Caco-2 (cell line): ENCODE results near the gene KCNV2. TPM values are rescaled to one million over a fixed set of nuclear protein-coding genes. Genes with fewer than 3 reads are reported as not detected.

Source experiments
- BruUV-seq: library from RNA; stranded (reverse); fragments of 400-500 nt; replicated peaks from 2 replicates; lab custom pipeline; 2021; lab: Mats Ljungman, UMichigan
- CTCF ChIA-PET: fragments of 300-600 bp; sonication (Branson Sonifier 250); formaldehyde crosslinking; loops from one replicate; lab custom pipeline; 2022; ENCODE audit warnings: antibody characterized with exemption; lab: Charles Lee
- POLR2A ChIA-PET: fragments of 300-600 bp; sonication (Branson Sonifier 250); formaldehyde crosslinking; loops from one replicate; lab custom pipeline; 2022; ENCODE audit warnings: antibody characterized with exemption; lab: Charles Lee
- DNase-seq, 2 experiments: peaks; one replicate each; pipeline versions ENCODE4 v3.0.0 to v3.0.0-alpha.2; 2020 to 2022
- H3K27me3 ChIP-seq: replicated peaks from 2 replicates; pipeline ENCODE4 v1.6.0; 2011; ENCODE audit warnings: low read length; ENCODE audit not compliant: control insufficient read depth, insufficient read depth
- H3K36me3 ChIP-seq: 2 replicates; pipeline ENCODE4 v1.5.1; 2011; ENCODE audit warnings: low read length; ENCODE audit not compliant: control insufficient read depth, insufficient read depth
- H3K4me1 ChIP-seq: fragments of 250-450 bp; sonication (Bioruptor Pico); 2 replicates; pipeline ENCODE4 v1.5.1; 2020; ENCODE audit warnings: mild to moderate bottlenecking
- H3K4me3 ChIP-seq: 2 replicates; pipeline ENCODE4 v1.5.1; 2011; ENCODE audit warnings: low read depth, mild to moderate bottlenecking, control low read depth, low read length
- H3K9me3 ChIP-seq: fragments of 250-450 bp; sonication (Bioruptor Pico); 2 replicates; pipeline ENCODE4 v1.5.1; 2020; ENCODE audit warnings: mild to moderate bottlenecking, moderate library complexity
- H3K27ac Mint-ChIP-seq: one replicate; pipeline ENCODE4 v1.8.0; 2022; ENCODE audit warnings: mixed read lengths; ENCODE audit not compliant: unreplicated experiment
- H3K27me3 Mint-ChIP-seq: one replicate; pipeline ENCODE4 v1.8.0; 2022; ENCODE audit warnings: mixed read lengths; ENCODE audit not compliant: insufficient read depth, unreplicated experiment
- H3K36me3 Mint-ChIP-seq: one replicate; pipeline ENCODE4 v1.8.0; 2022; ENCODE audit warnings: mild to moderate bottlenecking, mixed read lengths; ENCODE audit not compliant: insufficient read depth, unreplicated experiment
- H3K4me1 Mint-ChIP-seq: one replicate; pipeline ENCODE4 v1.8.0; 2022; ENCODE audit warnings: low read depth, mixed read lengths; ENCODE audit not compliant: unreplicated experiment
- H3K4me3 Mint-ChIP-seq: one replicate; pipeline ENCODE4 v1.8.0; 2022; ENCODE audit warnings: mild to moderate bottlenecking, moderate library complexity, mixed read lengths; ENCODE audit not compliant: unreplicated experiment
- H3K9me3 Mint-ChIP-seq: one replicate; pipeline ENCODE4 v1.8.0; 2022; ENCODE audit warnings: mixed read lengths; ENCODE audit not compliant: unreplicated experiment
- intact Hi-C: fragments of 100-400 bp; cut with micrococcal nuclease; formaldehyde crosslinking; loops from one replicate; pipeline ENCODE4 v1.10.0; 2022; ENCODE audit not compliant: unreplicated experiment
- total RNA-seq: library from RNA; stranded (reverse); gene quantifications from 2 replicates; pipeline ENCODE4 v1.2.3, GENCODE V29; 2022
- TF ChIP-seq, protein P1 (sequence below), 2 experiments: fragments of 200-600 bp in 1 of 2; IDR thresholded peaks; 1 replicate in 1 of 2; 2 replicates in 1 of 2; pipeline versions ENCODE4 v1.5.1 to v1.8.0; 2011 to 2022; ENCODE audit warnings: antibody characterized with exemption in 1 of 2, control low read depth in 1 of 2, inconsistent platforms in 1 of 2, low read depth in 1 of 2, low read length in 1 of 2, mild to moderate bottlenecking in 1 of 2, moderate library complexity in 1 of 2; ENCODE audit not compliant: insufficient read depth in 1 of 2, severe bottlenecking in 1 of 2, unreplicated experiment in 1 of 2

KCNV2 gene
- total RNA-seq, 1 experiment from 2014 or later, result not detected

DNA sequence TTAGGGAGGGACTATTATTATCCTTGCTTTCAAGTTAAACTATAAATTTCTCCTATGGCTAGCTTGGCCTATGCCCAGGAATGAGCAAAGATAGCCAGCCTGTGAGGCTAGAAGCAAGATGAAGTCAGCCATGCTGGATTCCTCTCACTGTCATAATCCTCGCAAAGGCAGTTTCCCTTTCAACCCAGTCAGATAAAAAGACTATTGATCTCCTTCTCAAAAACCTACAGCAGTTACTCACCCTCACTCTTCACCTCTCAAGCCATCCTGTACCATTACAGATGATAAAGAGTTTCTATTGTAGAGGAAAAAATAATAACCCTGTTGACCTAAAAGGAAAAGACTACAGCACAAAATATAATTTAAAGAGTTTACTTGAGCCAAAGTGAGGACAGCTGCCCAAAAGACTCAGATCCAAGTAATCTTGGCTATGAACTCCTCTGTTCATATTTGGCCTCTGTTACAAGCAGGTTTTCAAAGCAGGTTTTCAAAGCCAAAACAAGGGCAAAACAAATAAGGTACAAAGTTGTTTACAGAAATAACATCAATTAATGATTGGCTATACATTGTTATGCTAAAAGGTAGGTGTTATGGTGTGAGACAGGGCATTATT, 41.7 kb downstream of the KCNV2 start:
- H3K36me3 ChIP-seq, result no peaks in the 10 kb centered on the region
- no peak for DNase-seq
- ChIA-PET POLR2A (no interaction called here), CTCF (no interaction called here)
- intact Hi-C loops, result no loop called here
- peaks cover 17% of the 10 kb centered on the region for H3K36me3 Mint-ChIP-seq
- no peaks in the 10 kb centered on the region for H3K9me3 Mint-ChIP-seq
- TF ChIP-seq, protein P1, sequence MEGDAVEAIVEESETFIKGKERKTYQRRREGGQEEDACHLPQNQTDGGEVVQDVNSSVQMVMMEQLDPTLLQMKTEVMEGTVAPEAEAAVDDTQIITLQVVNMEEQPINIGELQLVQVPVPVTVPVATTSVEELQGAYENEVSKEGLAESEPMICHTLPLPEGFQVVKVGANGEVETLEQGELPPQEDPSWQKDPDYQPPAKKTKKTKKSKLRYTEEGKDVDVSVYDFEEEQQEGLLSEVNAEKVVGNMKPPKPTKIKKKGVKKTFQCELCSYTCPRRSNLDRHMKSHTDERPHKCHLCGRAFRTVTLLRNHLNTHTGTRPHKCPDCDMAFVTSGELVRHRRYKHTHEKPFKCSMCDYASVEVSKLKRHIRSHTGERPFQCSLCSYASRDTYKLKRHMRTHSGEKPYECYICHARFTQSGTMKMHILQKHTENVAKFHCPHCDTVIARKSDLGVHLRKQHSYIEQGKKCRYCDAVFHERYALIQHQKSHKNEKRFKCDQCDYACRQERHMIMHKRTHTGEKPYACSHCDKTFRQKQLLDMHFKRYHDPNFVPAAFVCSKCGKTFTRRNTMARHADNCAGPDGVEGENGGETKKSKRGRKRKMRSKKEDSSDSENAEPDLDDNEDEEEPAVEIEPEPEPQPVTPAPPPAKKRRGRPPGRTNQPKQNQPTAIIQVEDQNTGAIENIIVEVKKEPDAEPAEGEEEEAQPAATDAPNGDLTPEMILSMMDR (IDR thresholded peaks at IDR 0.05; ENCODE audit: insufficient read depth in 1 of 2, low read depth in 1 of 2, low read length in 1 of 2, severe bottlenecking in 1 of 2, unreplicated experiment in 1 of 2), result no peak
- no peaks in the 10 kb centered on the region for H3K27me3 Mint-ChIP-seq
- no peak overlapping the region for H3K27ac Mint-ChIP-seq
- H3K27me3 ChIP-seq, result no peaks in the 10 kb centered on the region
- no peaks in the 10 kb centered on the region for H3K4me1 Mint-ChIP-seq
- H3K4me3 Mint-ChIP-seq, result no peak overlapping the region
- H3K9me3 ChIP-seq, result no peaks in the 10 kb centered on the region
- peaks cover 5% of the 10 kb centered on the region; the same call in 1 of the 2 replicates for H3K4me1 ChIP-seq
- H3K4me3 ChIP-seq, result no peak overlapping the region
- no TSS peak for BruUV-seq

DNA sequence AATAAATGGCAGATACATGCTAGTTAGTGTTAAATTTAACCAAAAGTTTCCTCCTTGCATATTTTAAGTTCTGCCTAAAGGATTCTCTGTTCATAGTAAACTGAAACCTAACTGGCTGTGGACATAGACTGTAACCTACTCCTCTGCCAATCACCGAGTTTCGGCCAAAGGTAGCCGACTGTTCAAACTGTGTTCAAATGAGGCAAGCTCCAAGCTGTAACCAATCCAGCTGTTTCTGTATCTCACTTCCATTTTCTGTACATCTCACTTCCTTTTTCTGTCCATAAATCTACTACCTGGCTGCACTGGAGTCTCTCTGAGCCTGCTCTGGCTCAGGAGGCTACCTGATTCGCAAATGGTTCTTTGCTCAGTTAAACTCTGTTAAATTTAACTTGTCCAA, 44.1 kb downstream of the KCNV2 start:
- Histone ChIP-seq H3K4me3 (no peak overlapping the region), H3K9me3 (no peaks in the 10 kb centered on the region), H3K36me3 (no peaks in the 10 kb centered on the region), H3K27me3 (no peaks in the 10 kb centered on the region), H3K4me1 (peaks cover 9% of the 10 kb centered on the region; the same call in 1 of the 2 replicates)
- TF ChIP-seq, protein P1 (IDR thresholded peaks at IDR 0.05; ENCODE audit: insufficient read depth in 1 of 2, low read depth in 1 of 2, low read length in 1 of 2, severe bottlenecking in 1 of 2, unreplicated experiment in 1 of 2), result no peak
- no peak overlapping the region for H3K27ac Mint-ChIP-seq
- H3K4me3 Mint-ChIP-seq, result no peak overlapping the region
- no peak for DNase-seq
- no peaks in the 10 kb centered on the region for H3K27me3 Mint-ChIP-seq
- intact Hi-C loops, result no loop called here
- POLR2A ChIA-PET, result no interaction called here
- peaks cover 12% of the 10 kb centered on the region for H3K4me1 Mint-ChIP-seq
- CTCF ChIA-PET, result no interaction called here
- peaks cover 26% of the 10 kb centered on the region for H3K36me3 Mint-ChIP-seq
- no TSS peak for BruUV-seq
- no peaks in the 10 kb centered on the region for H3K9me3 Mint-ChIP-seq

DNA sequence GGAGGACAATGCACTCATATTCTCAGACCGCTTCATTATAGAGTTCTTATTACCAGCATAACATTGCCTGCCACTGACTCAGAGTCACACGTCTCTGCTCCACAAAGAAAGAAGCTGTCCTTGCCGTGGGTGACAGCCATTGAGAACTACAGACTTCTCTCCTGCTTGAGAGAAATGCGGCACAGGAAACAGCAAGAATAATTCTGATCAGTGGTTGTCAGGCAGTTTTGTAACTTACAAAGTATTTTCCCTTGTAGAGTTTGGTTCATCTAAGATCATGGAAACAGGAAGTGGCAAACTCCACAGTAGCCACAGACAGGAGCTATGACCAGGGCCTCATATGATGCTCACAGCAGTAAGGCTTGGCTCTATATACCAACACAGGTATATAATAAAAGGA, 47.0 kb downstream of the KCNV2 start:
- ChIA-PET CTCF (no interaction called here), POLR2A (no interaction called here)
- Mint-ChIP-seq H3K27me3 (no peaks in the 10 kb centered on the region), H3K4me3 (no peak overlapping the region), H3K4me1 (peaks cover 22% of the 10 kb centered on the region), H3K36me3 (peaks cover 41% of the 10 kb centered on the region), H3K27ac (no peak overlapping the region), H3K9me3 (no peaks in the 10 kb centered on the region)
- H3K36me3 ChIP-seq, result no peaks in the 10 kb centered on the region
- H3K27me3 ChIP-seq, result no peaks in the 10 kb centered on the region
- peaks cover 6% of the 10 kb centered on the region; the same call in 1 of the 2 replicates for H3K4me1 ChIP-seq
- no TSS peak for BruUV-seq
- TF ChIP-seq, protein P1 (IDR thresholded peaks at IDR 0.05; ENCODE audit: insufficient read depth in 1 of 2, low read depth in 1 of 2, low read length in 1 of 2, severe bottlenecking in 1 of 2, unreplicated experiment in 1 of 2), result no peak
- no peak overlapping the region for H3K4me3 ChIP-seq
- DNase-seq, result no peak
- H3K9me3 ChIP-seq, result no peaks in the 10 kb centered on the region
- intact Hi-C loops, result no loop called here
